HG02943 (cell line): Measurements from ENCODE around the gene SPRYD4.

Source experiments
- ATAC-seq: cut with Tn5 transposase; IDR thresholded peaks from one replicate; pipeline ENCODE4 v1.9.1; 2021; ENCODE audit warnings: mild to moderate bottlenecking, low read depth, moderate library complexity; ENCODE audit not compliant: unreplicated experiment

Gene SPRYD4

GRCh38 chr12:56520048-56520447 is 51.7 kb downstream of the SPRYD4 start:
- ATAC-seq: no peak

GRCh38 chr12:56520506-56520905 is 52.1 kb downstream of the SPRYD4 start:
- no peak for ATAC-seq

GRCh38 chr12:56521209-56521589 is 52.8 kb downstream of the SPRYD4 start:
- no peak for ATAC-seq

GRCh38 chr12:56521590-56522371 is 53.4 kb downstream of the SPRYD4 start, which contains the start of gene RBMS2:
RBMS2 (plus strand) TSS chr12:56521820; CDS start chr12:56522024, 204 bp downstream.
- ATAC-seq: no peak

- no peak for ATAC-seq
Observed at GRCh38 chr12:56522411-56523193, 54.2 kb downstream of the SPRYD4 start.

GRCh38 chr12:56528846-56529245 is 60.5 kb downstream of the SPRYD4 start:
- ATAC-seq: no peak
